ENCODE data around the gene VWC2. TPM values are rescaled to one million over a fixed set of nuclear protein-coding genes. Genes with fewer than 3 reads are reported as not detected.

VWC2 gene
- total and polyA plus RNA-seq, 4 donors: 0.02 to 0.09 TPM; not detected in 2

GRCh38 chr7:49821181-49821580, 47.7 kb downstream of the VWC2 start:
- DNase-seq (peak in 1 of 3 donors; percentile 5), ATAC-seq (ENCODE audit: insufficient read depth, low FRiP score) (no peak)
- Histone ChIP-seq H3K36me3 (ENCODE audit: control insufficient read depth in 4 of 4, insufficient read depth in 4 of 4, low read length in 4 of 4) (no peaks in the 10 kb centered on the region), H3K27ac (ENCODE audit: low read depth in 1 of 2, low read length in 1 of 2) (no peak overlapping the region), H3K27me3 (ENCODE audit: control insufficient read depth in 3 of 3, insufficient read depth in 3 of 3, low read length in 2 of 3) (no peaks in the 10 kb centered on the region), H3K4me1 (ENCODE audit: control insufficient read depth in 5 of 5, insufficient read depth in 5 of 5, low read length in 5 of 5) (peaks cover 0 to 13% (median 0%) of the 10 kb centered on the region in 5 donors), H3K9ac (ENCODE audit: insufficient read depth in 1 of 2, low read length in 2 of 2) (no peak overlapping the region), H3K9me3 (ENCODE audit: control insufficient read depth in 4 of 4, insufficient read depth in 3 of 4, low read length in 3 of 4) (no peaks in the 10 kb centered on the region), H3K4me3 (no peak overlapping the region)
- no peak for TF ChIP-seq CTCF (IDR thresholded peaks at IDR 0.05; ENCODE audit: control extremely low read depth, extremely low read depth)

GRCh38 chr7:49822856-49823255, 49.4 kb downstream of the VWC2 start:
- DNase-seq (peak in 2 of 3 donors; percentile 2 to 13), ATAC-seq (ENCODE audit: insufficient read depth, low FRiP score) (peak; percentile 47)
- H3K4me1 ChIP-seq (ENCODE audit: control insufficient read depth in 5 of 5, insufficient read depth in 5 of 5, low read length in 5 of 5): peaks cover 0 to 7% (median 0%) of the 10 kb centered on the region in 5 donors
- TF ChIP-seq CTCF (IDR thresholded peaks at IDR 0.05; ENCODE audit: control extremely low read depth, extremely low read depth): no peak
- H3K9me3 ChIP-seq (ENCODE audit: control insufficient read depth in 4 of 4, insufficient read depth in 3 of 4, low read length in 3 of 4): no peaks in the 10 kb centered on the region
- H3K36me3 ChIP-seq (ENCODE audit: control insufficient read depth in 4 of 4, insufficient read depth in 4 of 4, low read length in 4 of 4): no peaks in the 10 kb centered on the region
- no peak overlapping the region for H3K4me3 ChIP-seq
- WGBS, 2 donors: 56 to 79% methylated on average over 5 of the region's 5 CpGs
- peak overlapping the region in 1 of 2 donors; percentile 48 for H3K27ac ChIP-seq (ENCODE audit: low read depth in 1 of 2, low read length in 1 of 2)
- no peak overlapping the region for H3K9ac ChIP-seq (ENCODE audit: insufficient read depth in 1 of 2, low read length in 2 of 2)
- no peaks in the 10 kb centered on the region for H3K27me3 ChIP-seq (ENCODE audit: control insufficient read depth in 3 of 3, insufficient read depth in 3 of 3, low read length in 2 of 3)

- no peak for TF ChIP-seq CTCF (IDR thresholded peaks at IDR 0.05; ENCODE audit: control extremely low read depth, extremely low read depth)
- Histone ChIP-seq H3K4me3 (no peak overlapping the region), H3K9me3 (ENCODE audit: control insufficient read depth in 4 of 4, insufficient read depth in 3 of 4, low read length in 3 of 4) (no peaks in the 10 kb centered on the region), H3K27me3 (ENCODE audit: control insufficient read depth in 3 of 3, insufficient read depth in 3 of 3, low read length in 2 of 3) (no peaks in the 10 kb centered on the region), H3K9ac (ENCODE audit: insufficient read depth in 1 of 2, low read length in 2 of 2) (no peak overlapping the region), H3K27ac (ENCODE audit: low read depth in 1 of 2, low read length in 1 of 2) (no peak overlapping the region), H3K36me3 (ENCODE audit: control insufficient read depth in 4 of 4, insufficient read depth in 4 of 4, low read length in 4 of 4) (no peaks in the 10 kb centered on the region), H3K4me1 (ENCODE audit: control insufficient read depth in 5 of 5, insufficient read depth in 5 of 5, low read length in 5 of 5) (peaks cover 0 to 7% (median 0%) of the 10 kb centered on the region in 5 donors)
- WGBS, 2 donors: 87 to 92% methylated on average over 3 of the region's 3 CpGs
- no peak for DNase-seq
- no peak for ATAC-seq (ENCODE audit: insufficient read depth, low FRiP score)
These were observed 50.1 kb downstream of the VWC2 start for GRCh38 chr7:49823566-49823965.

Measured in lung (tissue), 12 donors.